ENCODE measurements around the gene RTP3.

- TF ChIP-seq POLR2AphosphoS5 (IDR thresholded peaks at IDR 0.05; ENCODE audit: low read depth, low read length) (no peak), SIN3A (IDR thresholded peaks at IDR 0.05; ENCODE audit: borderline replicate concordance, insufficient read depth, low read depth, low read length) (no peak), TCF7L2 (IDR thresholded peaks at IDR 0.05; ENCODE audit: low read depth, low read length) (no peak)
- TF ChIP-seq, protein P1, sequence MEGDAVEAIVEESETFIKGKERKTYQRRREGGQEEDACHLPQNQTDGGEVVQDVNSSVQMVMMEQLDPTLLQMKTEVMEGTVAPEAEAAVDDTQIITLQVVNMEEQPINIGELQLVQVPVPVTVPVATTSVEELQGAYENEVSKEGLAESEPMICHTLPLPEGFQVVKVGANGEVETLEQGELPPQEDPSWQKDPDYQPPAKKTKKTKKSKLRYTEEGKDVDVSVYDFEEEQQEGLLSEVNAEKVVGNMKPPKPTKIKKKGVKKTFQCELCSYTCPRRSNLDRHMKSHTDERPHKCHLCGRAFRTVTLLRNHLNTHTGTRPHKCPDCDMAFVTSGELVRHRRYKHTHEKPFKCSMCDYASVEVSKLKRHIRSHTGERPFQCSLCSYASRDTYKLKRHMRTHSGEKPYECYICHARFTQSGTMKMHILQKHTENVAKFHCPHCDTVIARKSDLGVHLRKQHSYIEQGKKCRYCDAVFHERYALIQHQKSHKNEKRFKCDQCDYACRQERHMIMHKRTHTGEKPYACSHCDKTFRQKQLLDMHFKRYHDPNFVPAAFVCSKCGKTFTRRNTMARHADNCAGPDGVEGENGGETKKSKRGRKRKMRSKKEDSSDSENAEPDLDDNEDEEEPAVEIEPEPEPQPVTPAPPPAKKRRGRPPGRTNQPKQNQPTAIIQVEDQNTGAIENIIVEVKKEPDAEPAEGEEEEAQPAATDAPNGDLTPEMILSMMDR (IDR thresholded peaks at IDR 0.05): no peak
- TF ChIP-seq, protein P2, sequence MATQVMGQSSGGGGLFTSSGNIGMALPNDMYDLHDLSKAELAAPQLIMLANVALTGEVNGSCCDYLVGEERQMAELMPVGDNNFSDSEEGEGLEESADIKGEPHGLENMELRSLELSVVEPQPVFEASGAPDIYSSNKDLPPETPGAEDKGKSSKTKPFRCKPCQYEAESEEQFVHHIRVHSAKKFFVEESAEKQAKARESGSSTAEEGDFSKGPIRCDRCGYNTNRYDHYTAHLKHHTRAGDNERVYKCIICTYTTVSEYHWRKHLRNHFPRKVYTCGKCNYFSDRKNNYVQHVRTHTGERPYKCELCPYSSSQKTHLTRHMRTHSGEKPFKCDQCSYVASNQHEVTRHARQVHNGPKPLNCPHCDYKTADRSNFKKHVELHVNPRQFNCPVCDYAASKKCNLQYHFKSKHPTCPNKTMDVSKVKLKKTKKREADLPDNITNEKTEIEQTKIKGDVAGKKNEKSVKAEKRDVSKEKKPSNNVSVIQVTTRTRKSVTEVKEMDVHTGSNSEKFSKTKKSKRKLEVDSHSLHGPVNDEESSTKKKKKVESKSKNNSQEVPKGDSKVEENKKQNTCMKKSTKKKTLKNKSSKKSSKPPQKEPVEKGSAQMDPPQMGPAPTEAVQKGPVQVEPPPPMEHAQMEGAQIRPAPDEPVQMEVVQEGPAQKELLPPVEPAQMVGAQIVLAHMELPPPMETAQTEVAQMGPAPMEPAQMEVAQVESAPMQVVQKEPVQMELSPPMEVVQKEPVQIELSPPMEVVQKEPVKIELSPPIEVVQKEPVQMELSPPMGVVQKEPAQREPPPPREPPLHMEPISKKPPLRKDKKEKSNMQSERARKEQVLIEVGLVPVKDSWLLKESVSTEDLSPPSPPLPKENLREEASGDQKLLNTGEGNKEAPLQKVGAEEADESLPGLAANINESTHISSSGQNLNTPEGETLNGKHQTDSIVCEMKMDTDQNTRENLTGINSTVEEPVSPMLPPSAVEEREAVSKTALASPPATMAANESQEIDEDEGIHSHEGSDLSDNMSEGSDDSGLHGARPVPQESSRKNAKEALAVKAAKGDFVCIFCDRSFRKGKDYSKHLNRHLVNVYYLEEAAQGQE (IDR thresholded peaks at IDR 0.05; ENCODE audit: insufficient read depth in 1 of 2, low read depth in 2 of 2, low read length in 1 of 2): no peak
These were observed 28.8 kb upstream of the RTP3 start for GRCh38 chr3:46468753-46469600.

Data from Panc1 (cell line).